ENCODE results near the gene LONP2.
A peak's percentile ranks its signal among the peaks of the same experiment; 100 is the strongest.
"Not testable (repeated sequence)": the region's sequence is repeated elsewhere in the genome, so short reads cannot be mapped to it uniquely, and the experiment has no call there.

Gene LONP2

DNA sequence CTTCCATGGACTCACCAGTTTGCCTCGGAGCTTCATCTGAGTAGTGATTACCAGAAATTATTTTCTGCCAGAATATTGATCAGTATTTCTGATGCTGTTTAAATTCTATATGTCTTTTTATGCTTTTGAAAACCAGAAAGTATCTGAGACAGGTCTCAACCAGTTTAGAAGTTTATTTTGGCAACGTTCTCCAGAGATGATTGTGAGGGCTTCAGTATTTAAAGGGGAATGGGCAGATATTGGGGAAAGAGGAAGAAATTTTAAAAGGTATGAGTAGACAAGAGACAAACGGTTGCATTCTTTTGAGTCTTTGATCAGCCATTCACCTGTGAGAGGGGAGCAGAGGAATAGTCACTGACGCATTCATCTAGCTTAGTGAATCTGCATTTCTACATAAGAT, 47.7 kb downstream of the LONP2 start:
- no peak for DNase-seq

DNA sequence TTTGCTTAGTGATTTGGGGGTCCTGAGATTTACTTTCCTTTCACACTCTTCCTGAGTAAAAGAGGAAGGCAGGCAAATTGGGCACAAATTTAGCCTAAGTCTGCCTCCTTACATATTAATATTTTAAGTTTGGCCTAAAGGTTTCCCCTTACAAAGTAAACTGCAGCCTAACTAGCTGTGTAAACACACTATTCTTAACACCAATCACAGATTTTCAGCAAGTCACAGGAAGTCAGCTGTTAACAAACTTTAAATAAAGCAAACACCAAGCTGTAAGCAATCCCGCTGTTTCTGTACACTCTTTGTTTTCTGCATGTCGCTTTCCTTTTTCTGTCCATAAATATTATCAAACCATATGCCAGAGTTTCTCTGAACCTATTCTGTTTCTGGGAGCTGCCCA, 48.4 kb downstream of the LONP2 start:
- no peak for DNase-seq

DNA sequence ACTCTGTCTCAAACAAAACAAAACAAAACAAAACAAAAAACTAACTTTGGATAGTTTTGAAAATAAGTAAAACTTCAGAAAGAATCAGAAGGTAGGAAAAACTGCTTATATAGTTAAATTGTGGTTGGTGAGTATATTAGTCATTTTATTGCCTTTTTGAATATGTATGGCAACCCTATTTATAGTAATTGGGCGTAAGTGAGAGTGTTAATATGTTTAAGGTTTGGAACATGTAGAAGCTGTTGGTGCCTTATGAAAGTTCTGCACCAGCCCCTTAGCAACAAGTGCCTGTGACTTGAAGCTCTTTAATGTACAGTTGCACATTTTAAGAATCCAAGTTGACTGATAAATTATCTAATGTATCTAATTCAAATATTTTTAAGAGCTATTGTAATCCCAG, 50.6 kb downstream of the LONP2 start:
- no peak for DNase-seq

DNA sequence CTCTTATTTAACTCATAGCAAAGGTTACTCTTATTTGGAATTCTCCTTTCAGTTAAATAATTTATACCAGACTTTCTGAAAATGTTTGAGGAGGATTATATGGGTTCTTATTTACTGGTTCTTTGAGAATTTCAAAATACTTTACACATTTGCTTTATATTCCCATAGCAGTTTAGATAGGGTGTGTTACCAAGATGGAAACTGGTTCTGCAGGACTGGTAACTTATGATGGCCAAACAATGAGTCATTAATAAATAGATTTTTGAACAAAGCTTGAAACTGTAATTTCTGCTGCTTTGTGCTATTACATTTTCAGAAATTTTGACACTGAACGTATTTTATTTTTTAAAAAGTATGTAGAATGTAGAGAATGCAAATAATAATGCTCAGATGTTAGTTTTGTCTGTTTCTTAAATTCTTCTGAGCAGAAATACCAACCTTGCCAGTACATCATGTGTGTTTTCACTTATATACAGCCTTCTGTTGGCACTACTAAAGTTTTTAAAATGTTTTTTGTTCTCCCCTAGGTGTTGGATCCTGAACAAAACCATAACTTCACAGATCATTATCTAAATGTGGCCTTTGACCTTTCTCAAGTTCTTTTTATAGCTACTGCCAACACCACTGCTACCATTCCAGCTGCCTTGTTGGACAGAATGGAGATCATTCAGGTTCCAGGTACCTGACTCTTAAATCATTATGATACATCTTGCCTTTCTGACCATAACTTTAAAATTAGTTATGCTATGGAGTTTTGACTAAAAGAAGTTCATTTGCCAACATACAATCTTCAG, 51.6 kb downstream of the LONP2 start:
- DNase-seq = no peak

DNA sequence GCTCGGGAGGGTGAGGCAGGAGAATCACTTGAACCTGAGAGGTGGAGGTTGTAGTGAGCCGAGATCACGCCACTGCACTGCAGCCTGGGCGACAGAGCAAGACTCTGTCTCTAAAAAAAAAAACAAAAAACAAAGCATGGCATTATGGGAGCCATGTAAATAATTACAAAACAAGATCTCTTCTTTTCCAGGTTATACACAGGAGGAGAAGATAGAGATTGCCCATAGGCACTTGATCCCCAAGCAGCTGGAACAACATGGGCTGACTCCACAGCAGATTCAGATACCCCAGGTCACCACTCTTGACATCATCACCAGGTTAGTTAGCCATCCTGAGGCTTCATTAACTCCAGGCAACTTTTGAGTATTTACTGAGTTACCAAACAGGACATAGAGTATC, 55.4 kb downstream of the LONP2 start:
- no peak for DNase-seq

DNA sequence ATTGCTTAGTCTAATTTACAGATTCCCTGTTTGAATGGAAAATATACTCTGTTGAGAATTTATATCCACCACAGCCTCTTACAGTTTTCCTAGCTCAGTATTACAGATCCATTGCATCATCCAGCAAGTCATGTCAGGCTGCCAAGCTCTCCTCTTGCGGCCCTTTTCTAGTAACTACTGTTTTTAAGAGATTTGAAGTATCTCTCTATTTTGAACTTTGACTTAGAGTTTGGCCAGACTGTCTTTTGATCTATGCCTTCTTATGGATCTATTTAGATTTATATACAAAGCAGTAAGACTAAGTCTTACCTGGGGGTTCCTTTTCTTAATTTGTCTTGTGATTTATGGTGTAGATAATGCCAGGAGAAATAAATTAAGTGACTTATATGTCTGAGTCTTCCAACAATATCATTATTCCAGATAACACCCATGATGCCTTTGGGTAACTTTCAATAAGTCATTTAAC, 56.3 kb downstream of the LONP2 start:
- no peak for DNase-seq

GRCh38 chr16:48308535-48308934, 64.4 kb downstream of the LONP2 start:
- no peak for DNase-seq

DNA sequence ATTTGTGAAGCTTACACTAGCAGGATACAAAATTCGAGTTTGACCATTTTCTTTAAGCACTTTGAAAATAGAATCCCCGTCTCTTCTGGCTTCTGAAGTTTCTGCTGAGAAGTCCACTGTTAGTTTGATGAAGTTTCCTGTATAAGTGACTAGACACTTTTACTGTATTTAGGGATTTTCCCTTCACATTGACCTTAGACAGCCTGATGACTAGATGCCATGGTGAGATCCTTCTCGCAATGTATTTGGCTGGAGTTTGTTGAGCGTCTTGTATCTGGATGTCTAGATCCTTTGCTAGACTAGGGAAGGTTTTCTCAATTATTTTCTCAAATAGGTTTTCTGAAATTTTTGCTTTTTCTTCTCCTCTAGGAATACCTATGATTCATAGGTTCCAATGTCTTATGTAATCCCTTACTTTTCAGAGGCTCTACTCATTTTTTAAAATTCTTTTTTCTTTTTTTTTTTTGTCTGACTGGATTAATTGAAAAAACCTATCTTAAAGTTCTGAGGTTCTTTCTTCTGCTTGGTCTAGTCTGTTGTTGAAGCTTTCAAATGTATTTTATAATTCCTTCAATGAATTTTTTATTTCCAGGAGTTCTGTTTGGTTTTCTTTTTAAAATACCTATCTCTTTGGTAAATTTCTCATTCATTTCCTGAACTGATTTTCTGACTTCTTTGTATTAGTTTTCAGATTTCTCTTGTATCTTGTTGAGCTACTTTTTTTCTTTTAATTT, 67.0 kb downstream of the LONP2 start:
- DNase-seq = no peak

- DNase-seq = not testable (repeated sequence)
Observed at GRCh38 chr16:48313905-48314304, 69.8 kb downstream of the LONP2 start.

GRCh38 chr16:48317026-48317425, 72.9 kb downstream of the LONP2 start:
- DNase-seq = no peak

GRCh38 chr16:48317614-48318315, 73.7 kb downstream of the LONP2 start:
- DNase-seq = no peak

- no peak for DNase-seq
Observed at GRCh38 chr16:48318630-48319029, 74.5 kb downstream of the LONP2 start.

DNA sequence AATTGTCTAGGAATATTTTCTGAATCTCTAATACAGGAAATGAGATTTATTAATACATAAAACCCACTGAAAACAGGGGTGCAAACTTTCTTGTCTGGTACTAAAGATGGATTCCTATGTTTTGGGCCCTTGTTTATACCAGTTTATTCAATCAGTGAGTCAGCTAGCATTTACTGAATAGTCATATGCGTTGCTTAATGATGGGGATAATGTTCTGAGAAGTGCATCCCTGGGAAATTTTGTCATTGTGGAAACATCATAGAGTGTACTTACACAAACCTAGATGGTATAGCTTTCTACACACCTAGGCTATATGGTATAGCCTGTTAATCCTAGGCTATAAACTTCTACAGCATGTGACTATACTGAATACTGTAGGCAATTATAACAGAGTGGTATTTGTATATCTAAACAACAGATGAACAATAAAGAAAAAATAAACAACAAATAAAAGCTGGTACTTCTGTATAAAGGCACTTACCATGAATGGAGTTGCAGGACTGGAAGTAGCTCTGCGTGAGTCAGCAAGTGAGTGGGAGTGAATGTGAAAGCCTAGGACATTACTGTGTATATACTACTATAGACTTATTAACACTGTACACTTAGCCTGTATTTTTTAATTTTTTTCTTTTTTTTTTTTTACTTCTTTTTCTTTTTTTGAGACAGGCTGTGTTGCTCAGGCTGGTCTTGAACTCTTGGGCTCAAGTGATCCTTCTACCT, 77.4 kb downstream of the LONP2 start:
- no peak for DNase-seq

GRCh38 chr16:48323783-48324775, 80.0 kb downstream of the LONP2 start:
- no peak for DNase-seq

GRCh38 chr16:48326915-48327314, 82.8 kb downstream of the LONP2 start:
- DNase-seq = no peak

DNA sequence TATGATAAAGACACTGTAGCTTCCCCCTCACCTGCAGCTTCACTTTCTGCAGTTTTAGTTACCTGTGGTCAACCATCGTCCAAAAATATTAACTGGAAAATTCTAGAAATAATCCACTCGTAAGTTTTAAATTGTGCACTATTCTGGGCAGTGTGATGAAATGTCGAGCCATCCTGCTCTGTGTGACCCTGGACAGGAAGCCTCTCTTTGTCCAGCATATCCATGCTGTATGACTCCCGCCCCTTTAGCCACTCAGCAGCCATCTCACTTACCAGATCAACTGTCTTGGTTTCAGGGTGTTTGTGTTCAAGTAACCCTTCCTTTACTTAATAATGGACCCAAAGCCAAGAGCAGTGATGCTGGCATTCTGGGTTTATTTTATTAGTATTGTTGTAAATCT, 85.0 kb downstream of the LONP2 start:
- DNase-seq = no peak

DNA sequence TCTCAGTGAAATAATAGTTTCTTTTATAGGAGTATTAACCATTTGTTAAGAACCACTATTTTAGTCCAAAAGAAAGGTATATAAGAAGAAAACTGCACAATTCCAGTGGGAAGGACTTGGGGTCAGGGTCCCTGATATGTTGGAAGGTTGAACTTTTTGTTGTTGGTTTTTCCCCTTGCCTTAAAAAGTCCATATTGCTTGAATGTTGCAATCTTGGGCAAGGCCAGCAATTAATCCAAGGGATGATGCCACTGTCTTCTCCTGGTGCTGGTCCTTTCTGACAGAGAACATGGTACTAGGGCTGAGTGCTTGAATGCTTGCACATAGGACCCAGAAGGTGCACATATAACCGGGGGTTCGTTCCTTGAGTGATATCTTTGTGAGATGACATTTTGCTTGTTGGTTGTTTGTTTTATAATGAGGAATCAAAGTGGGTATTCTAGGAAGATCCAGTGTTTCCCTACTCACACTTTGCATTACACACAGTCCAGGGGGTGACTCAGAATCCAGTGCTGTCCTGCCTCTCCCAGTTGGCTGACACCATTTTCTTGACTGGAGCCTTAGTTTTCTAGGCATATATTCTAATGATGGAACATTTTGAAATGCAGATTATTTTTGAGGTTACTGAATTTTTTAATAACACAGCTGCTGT, 86.2 kb downstream of the LONP2 start:
- no peak for DNase-seq

- DNase-seq = peak; percentile 32
Observed at GRCh38 chr16:48330841-48331192, 86.7 kb downstream of the LONP2 start.

GRCh38 chr16:48332978-48333377, 88.9 kb downstream of the LONP2 start:
- DNase-seq = no peak

- no peak for DNase-seq
Observed at GRCh38 chr16:48334325-48334724, 90.2 kb downstream of the LONP2 start.

GRCh38 chr16:48335961-48336360, 91.9 kb downstream of the LONP2 start:
- no peak for DNase-seq
